Heart left ventricle (tissue), 16 donors: ENCODE data around the gene TMEM150B. TPM values are rescaled to one million over a fixed set of nuclear protein-coding genes. Genes with fewer than 3 reads are reported as not detected.

Experiments
- ATAC-seq, 4 donors: fragments of 200-7000 bp; cut with Tn5 transposase; one replicate each; pipeline ENCODE4 v1.9.1; 2020 to 2022; ENCODE audit warnings: moderate library complexity in 4 of 4, mild to moderate bottlenecking in 3 of 4, moderate number of reproducible peaks in 1 of 4
- DNase-seq, 5 donors: peaks; one replicate each; pipeline ENCODE4 v3.0.0-alpha.2; 2020
- H3K27ac ChIP-seq, 12 donors: fragments of 200-600 bp; sonication (generic) in 4 of 12; one replicate each; pipeline versions ENCODE4 v1.5.0 to v1.8.0; 2016 to 2022; ENCODE audit warnings: mild to moderate bottlenecking in 2 of 12
- H3K27me3 ChIP-seq, 9 donors: fragments of 200-600 bp; sonication (generic) in 2 of 9; one replicate each; pipeline versions ENCODE4 v1.5.1 to v1.8.0; 2016 to 2022; ENCODE audit warnings: mild to moderate bottlenecking in 3 of 9
- H3K36me3 ChIP-seq, 9 donors: fragments of 200-600 bp; sonication (generic) in 2 of 9; one replicate each; pipeline versions ENCODE4 v1.5.0 to v1.8.0; 2018 to 2022; ENCODE audit warnings: mild to moderate bottlenecking in 2 of 9
- H3K4me1 ChIP-seq, 12 donors: fragments of 200-600 bp; sonication (generic) in 4 of 12; one replicate each; pipeline versions ENCODE4 v1.5.0 to v1.8.0; 2016 to 2022; ENCODE audit warnings: mild to moderate bottlenecking in 3 of 12
- H3K4me3 ChIP-seq, 12 donors: fragments of 200-600 bp; sonication (generic) in 4 of 12; one replicate each; pipeline versions ENCODE4 v1.5.0 to v1.8.0; 2017 to 2022; ENCODE audit warnings: mild to moderate bottlenecking in 9 of 12, moderate library complexity in 4 of 12
- H3K9me3 ChIP-seq, 12 donors: fragments of 200-600 bp; sonication (generic) in 4 of 12; one replicate each; pipeline versions ENCODE4 v1.5.0 to v1.8.0; 2016 to 2022; ENCODE audit warnings: mild to moderate bottlenecking in 1 of 12
- POLR2A ChIP-seq, 2 donors: fragments of 450-650 bp; IDR thresholded peaks; one replicate each; pipeline ENCODE4 v1.6.1; 2017; ENCODE audit warnings: antibody characterized with exemption in 2 of 2, mild to moderate bottlenecking in 2 of 2, moderate library complexity in 2 of 2
- WGBS, 4 donors: extraction: QIAGEN DNeasy Blood & Tissue Kit in 2 of 4; methylation state at CpG; one replicate each; pipeline versions ENCODE4 v1.1.5 to v1.1.7; 2013 to 2018; 5-methylcytosine and 5-hydroxymethylcytosine counted together
- intact Hi-C, 10 donors: fragments of 100-400 bp; cut with DNase I; formaldehyde crosslinking; loops; one replicate each; pipeline versions ENCODE4 v1.11.1 to v1.14.2; 2022
- polyA plus RNA-seq, 2 donors: library from polyadenylated mRNA; stranded (reverse); fragments of 200-250 nt; gene quantifications; one replicate each; pipeline ENCODE4 v1.2.3, GENCODE V29; 2013
- total RNA-seq, 9 donors: library from RNA; depleted of rRNA in 2 of 9; stranded (reverse); fragments of >200 nt in 2 of 9; fragmentation: NEBNext Ultra II Directional in 3 of 9; extraction: Animal tissue kit (Norgen Biotek cat#: 25700) in 3 of 9; gene quantifications; one replicate each; pipeline versions ENCODE4 v1.1.0 to v1.2.4, GENCODE V29; 2016 to 2023
- TF ChIP-seq, protein P1 (sequence below), 12 donors: fragments of 200-600 bp; sonication (generic) in 4 of 12; IDR thresholded peaks; one replicate each; pipeline versions ENCODE4 v1.5.0 to v1.8.0; 2018 to 2022; ENCODE audit warnings: antibody characterized with exemption in 12 of 12, mild to moderate bottlenecking in 5 of 12
- donor health status: ischemic (EF 13 %, LVEDD 7.1; RV severe dilation, severe dysfunction).
- donor health status: healthy with polysubstance abuse.
- donor health status: DM: no; HTN: yes; CAD: no.
- donor health status: DM: no; HTN: no; CAD: no.
- donor health status: ischemic (EF 25% LVEDD 6.9; RV normal size, moderate dysfunction).
- donor health status: ischemic (EF 25% LVEDD 5.7; RV mildly dilated, moderate dysfunction).
- donor health status: healthy.
- donor health status: DM: yes; HTN: yes; CAD: no.
- donor health status: ischemic (EF 35%, LVEDD 5.7; RV mildly dilated, moderate dysfunction).
- donor health status: nonischemic (EF 11% LVEDD 7.7; RV severe dilation, severe dysfunction).
- donor health status: DM: yes; HTN: yes; CAD: no.
- donor health status: PGD.
- donor health status: ischemic (EF 29% LVEDD 5.4; RV normal size, mild dysfunction).
- donor health status: nonischemic (EF 23%, LVEDD 6.1; RV moderate dilation, normal function).

TMEM150B gene
- total and polyA plus RNA-seq, 11 donors, result 0.43 to 14.1 (median 0.99) TPM; not detected in 1

DNA sequence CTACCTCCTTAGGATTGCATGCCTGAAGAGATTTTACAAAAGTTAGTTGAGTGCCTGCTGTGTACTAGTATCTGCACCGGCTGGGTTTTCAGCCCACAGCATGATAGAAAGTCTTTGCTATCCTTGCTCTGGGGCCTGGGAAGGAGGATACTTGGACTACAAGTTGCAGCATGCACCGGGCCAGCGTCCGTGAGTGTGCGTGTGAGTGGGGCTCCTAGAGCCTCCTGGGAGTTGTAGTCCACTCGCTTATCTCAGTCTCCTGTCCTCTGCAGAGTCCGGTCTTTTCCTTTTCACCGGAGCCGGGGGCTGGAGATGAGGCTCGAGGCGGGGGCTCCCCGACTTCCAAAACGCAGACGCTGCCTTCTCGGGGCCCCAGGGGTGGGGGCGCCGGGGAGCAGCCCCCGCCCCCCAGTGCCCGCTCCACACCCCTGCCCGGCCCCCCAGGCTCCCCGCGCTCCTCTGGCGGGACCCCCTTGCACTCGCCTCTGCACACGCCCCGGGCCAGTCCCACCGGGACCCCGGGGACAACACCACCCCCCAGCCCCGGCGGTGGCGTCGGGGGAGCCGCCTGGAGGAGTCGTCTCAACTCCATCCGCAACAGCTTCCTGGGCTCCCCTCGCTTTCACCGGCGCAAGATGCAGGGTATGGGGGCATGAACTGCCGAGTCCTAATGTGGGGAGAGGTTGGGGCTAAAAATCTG is 20.7 kb downstream of the TMEM150B start:
- peaks cover 0 to 44% (median 0%) of the 10 kb centered on the region in 9 donors for H3K36me3 ChIP-seq
- H3K4me3 ChIP-seq, result no peak overlapping the region
- no peaks in the 10 kb centered on the region for H3K9me3 ChIP-seq
- intact Hi-C loops, result loop anchor here (5.0 to 10.0 kb wide), 6 partner anchors 33 to 198 kb away; partner anchors contain the start of genes TMEM238 (in 5 of the 10), KMT5C (in 3 of the 10), IL11 (in 2 of the 10) and TMEM190 (in 2 of the 10)
- H3K27ac ChIP-seq, result no peak overlapping the region
- 82 to 91% (median 89%) methylated on average over 33 to 39 of the region's 39 CpGs for WGBS, 4 donors
- DNase-seq (peak in 1 of 5 donors; percentile 63), ATAC-seq (peak in 2 of 4 donors; percentile 33 to 38)
- H3K4me1 ChIP-seq, result peaks cover 0 to 10% (median 4%) of the 10 kb centered on the region in 12 donors
- no peaks in the 10 kb centered on the region for H3K27me3 ChIP-seq
- TF ChIP-seq, protein P1, sequence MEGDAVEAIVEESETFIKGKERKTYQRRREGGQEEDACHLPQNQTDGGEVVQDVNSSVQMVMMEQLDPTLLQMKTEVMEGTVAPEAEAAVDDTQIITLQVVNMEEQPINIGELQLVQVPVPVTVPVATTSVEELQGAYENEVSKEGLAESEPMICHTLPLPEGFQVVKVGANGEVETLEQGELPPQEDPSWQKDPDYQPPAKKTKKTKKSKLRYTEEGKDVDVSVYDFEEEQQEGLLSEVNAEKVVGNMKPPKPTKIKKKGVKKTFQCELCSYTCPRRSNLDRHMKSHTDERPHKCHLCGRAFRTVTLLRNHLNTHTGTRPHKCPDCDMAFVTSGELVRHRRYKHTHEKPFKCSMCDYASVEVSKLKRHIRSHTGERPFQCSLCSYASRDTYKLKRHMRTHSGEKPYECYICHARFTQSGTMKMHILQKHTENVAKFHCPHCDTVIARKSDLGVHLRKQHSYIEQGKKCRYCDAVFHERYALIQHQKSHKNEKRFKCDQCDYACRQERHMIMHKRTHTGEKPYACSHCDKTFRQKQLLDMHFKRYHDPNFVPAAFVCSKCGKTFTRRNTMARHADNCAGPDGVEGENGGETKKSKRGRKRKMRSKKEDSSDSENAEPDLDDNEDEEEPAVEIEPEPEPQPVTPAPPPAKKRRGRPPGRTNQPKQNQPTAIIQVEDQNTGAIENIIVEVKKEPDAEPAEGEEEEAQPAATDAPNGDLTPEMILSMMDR (IDR thresholded peaks at IDR 0.05), result no peak
- no peak for TF ChIP-seq POLR2A (IDR thresholded peaks at IDR 0.05)

DNA sequence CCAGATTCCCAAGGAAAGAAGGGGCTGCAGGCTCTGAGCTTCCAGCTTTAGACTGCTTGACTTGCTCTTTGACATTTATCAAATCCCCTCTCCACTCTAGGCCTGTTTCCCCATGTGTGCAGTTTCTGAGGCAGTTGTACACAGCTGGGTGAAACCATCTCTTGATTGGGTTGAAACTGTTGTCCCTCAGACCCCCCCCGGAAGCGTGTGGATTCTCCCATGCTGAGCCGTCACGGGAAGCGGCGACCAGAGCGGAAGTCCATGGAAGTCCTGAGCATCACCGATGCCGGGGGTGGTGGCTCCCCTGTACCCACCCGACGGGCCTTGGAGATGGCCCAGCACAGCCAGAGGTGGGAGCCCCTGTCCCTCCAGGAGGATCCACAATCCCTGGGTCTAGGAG is 21.7 kb downstream of the TMEM150B start:
- H3K36me3 ChIP-seq, result peaks cover 0 to 37% (median 0%) of the 10 kb centered on the region in 9 donors
- no peaks in the 10 kb centered on the region for H3K9me3 ChIP-seq
- intact Hi-C loops, result loop anchor here (2.0 to 10.0 kb wide), 7 partner anchors 34 to 199 kb away; partner anchors contain the start of genes TMEM238 (in 5 of the 10), KMT5C (in 3 of the 10), IL11 (in 2 of the 10) and TMEM190 (in 2 of the 10)
- ATAC-seq, result no peak
- H3K27me3 ChIP-seq, result no peaks in the 10 kb centered on the region
- no peak for TF ChIP-seq POLR2A (IDR thresholded peaks at IDR 0.05)
- TF ChIP-seq, protein P1 (IDR thresholded peaks at IDR 0.05), result no peak
- WGBS, 4 donors, result 92 to 100% (median 94%) methylated on average over 4 to 11 of the region's 11 CpGs
- H3K4me3 ChIP-seq, result no peak overlapping the region
- DNase-seq, result no peak
- no peak overlapping the region for H3K27ac ChIP-seq
- peaks cover 0 to 10% (median 4%) of the 10 kb centered on the region in 12 donors for H3K4me1 ChIP-seq

DNA sequence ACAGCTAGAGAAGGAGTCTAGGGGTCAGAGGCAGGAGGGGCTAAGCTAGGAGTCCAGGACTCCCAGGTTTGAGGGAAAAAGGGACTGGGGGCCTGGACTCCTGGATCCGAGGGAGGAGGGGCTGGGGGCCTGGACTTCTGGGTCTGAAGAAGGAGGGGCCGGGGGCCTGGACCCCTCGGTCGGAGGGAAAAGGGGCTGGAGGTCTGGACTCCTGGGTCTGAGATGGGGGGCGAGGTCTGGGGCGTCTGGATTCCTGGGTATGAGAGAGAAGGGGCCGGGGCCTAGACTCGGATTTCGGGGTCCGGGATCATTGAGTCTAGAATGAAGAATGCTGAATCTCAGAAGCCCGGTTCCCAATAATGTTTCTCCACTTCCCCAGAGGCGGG is 22.8 kb downstream of the TMEM150B start:
- no peaks in the 10 kb centered on the region for H3K27me3 ChIP-seq
- TF ChIP-seq POLR2A (IDR thresholded peaks at IDR 0.05), result no peak
- TF ChIP-seq, protein P1 (IDR thresholded peaks at IDR 0.05), result no peak
- peaks cover 0 to 36% (median 3%) of the 10 kb centered on the region in 9 donors for H3K36me3 ChIP-seq
- WGBS, 4 donors, result 83 to 85% (median 84%) methylated on average over 12 of the region's 12 CpGs
- H3K4me1 ChIP-seq, result peaks cover 0 to 10% (median 4%) of the 10 kb centered on the region in 12 donors
- no peaks in the 10 kb centered on the region for H3K9me3 ChIP-seq
- DNase-seq (no peak), ATAC-seq (no peak)
- peak overlapping the region in 2 of 12 donors; percentile 48 for H3K4me3 ChIP-seq
- intact Hi-C loops, result loop anchor here (2.0 to 10.0 kb wide), 7 partner anchors 35 to 200 kb away; partner anchors contain the start of genes TMEM238 (in 5 of the 10), KMT5C (in 3 of the 10), IL11 (in 2 of the 10) and TMEM190 (in 2 of the 10)
- H3K27ac ChIP-seq, result no peak overlapping the region
